ENCODE measurements around the gene PSME2. TPM values are rescaled to one million over a fixed set of nuclear protein-coding genes. Genes with fewer than 3 reads are reported as not detected.
"Not testable (repeated sequence)": the region's sequence is repeated elsewhere in the genome, so short reads cannot be mapped to it uniquely, and the experiment has no call there.

PSME2 gene
- total and polyA plus RNA-seq, 7 donors = 26.2 to 485 (median 43.5) TPM

- Histone ChIP-seq H3K4me3 (no peak overlapping the region), H3K27ac (no peak overlapping the region), H3K36me3 (no peaks in the 10 kb centered on the region), H3K4me1 (peaks cover 0 to 16% (median 7%) of the 10 kb centered on the region in 4 donors), H3K27me3 (no peaks in the 10 kb centered on the region), H3K9me3 (no peaks in the 10 kb centered on the region)
- TF ChIP-seq POLR2AphosphoS5 (IDR thresholded peaks at IDR 0.05) (no peak), EP300 (IDR thresholded peaks at IDR 0.05) (no peak), POLR2A (IDR thresholded peaks at IDR 0.05) (no peak)
- 18 to 71% methylated on average over 1 of the region's 1 CpG for WGBS, 2 donors
- no peak for DNase-seq
- intact Hi-C loops (cut with DNase I) = loop anchor here (10.0 kb wide), 1 partner anchor 556 kb away; the partner anchor contains the start of genes THTPA and ZFHX2
These were observed 35.9 kb downstream of the PSME2 start for GRCh38 chr14:24110523-24110922.

DNA sequence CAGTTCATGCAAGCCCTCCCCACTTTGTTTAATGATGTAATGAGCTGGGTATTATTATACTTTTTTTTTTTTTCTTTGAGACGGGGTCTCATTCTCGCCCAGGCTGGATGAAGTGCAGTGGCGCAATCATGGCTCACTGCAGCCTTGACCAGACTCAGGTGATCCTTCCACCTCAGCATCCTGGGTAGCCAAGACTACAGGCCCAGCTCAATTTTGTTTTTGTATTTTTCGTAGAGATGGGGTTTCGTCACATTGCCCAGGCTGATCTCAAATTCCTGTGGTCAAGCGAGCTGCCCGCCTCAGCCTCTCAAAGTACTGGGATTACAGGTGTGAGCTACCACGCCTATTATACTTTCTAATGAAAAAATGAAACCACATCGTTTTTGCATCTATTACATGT, 36.4 kb downstream of the PSME2 start:
- intact Hi-C loops (cut with DNase I) = loop anchor here (10.0 kb wide), 1 partner anchor 555 kb away; the partner anchor contains the start of genes THTPA and ZFHX2
- Histone ChIP-seq H3K27ac (no peak overlapping the region), H3K36me3 (no peaks in the 10 kb centered on the region), H3K9me3 (no peaks in the 10 kb centered on the region), H3K4me1 (peaks cover 0 to 14% (median 5%) of the 10 kb centered on the region in 4 donors), H3K27me3 (no peaks in the 10 kb centered on the region), H3K4me3 (no peak overlapping the region)
- 76 to 86% methylated on average over 9 of the region's 9 CpGs for WGBS, 2 donors
- no peak for TF ChIP-seq POLR2A (IDR thresholded peaks at IDR 0.05)
- TF ChIP-seq EP300 (IDR thresholded peaks at IDR 0.05) = no peak
- TF ChIP-seq CTCF (IDR thresholded peaks at IDR 0.05) = no peak
- TF ChIP-seq POLR2AphosphoS5 (IDR thresholded peaks at IDR 0.05) = no peak
- DNase-seq = no peak

DNA sequence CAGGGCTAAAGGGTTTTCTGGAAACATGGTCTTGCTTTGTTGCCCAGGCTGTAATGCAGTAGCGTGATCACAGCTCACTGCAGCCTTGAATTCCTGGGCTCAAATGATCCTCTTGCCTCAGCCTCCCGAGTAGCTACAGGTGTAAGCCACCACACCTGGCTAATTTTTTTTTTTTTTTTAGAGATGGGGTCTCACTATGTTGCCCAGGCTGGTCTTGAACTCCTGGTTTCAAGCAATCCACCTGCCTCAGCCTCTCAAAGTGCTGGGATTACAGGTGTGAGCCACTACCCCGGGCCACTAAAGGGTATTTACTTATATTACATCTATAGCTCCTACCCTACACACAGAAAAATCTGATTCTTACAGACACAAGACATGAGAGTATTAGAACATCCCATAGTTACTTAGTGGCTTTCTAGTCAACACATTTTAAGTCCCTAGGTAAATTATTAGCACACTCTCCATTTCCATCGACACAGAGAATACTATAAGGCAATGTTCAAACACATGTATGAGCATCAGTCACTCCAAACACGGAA, 38.0 kb downstream of the PSME2 start:
- Histone ChIP-seq H3K9me3 (no peaks in the 10 kb centered on the region), H3K27ac (peak overlapping the region in 1 of 4 donors; percentile 0), H3K36me3 (no peaks in the 10 kb centered on the region), H3K4me1 (peaks cover 0 to 12% (median 2%) of the 10 kb centered on the region in 4 donors), H3K4me3 (no peak overlapping the region), H3K27me3 (no peaks in the 10 kb centered on the region)
- no peak for DNase-seq
- TF ChIP-seq CTCF (IDR thresholded peaks at IDR 0.05) (no peak), POLR2AphosphoS5 (IDR thresholded peaks at IDR 0.05) (no peak), EP300 (IDR thresholded peaks at IDR 0.05) (no peak), POLR2A (IDR thresholded peaks at IDR 0.05) (no peak)
- 38 to 50% methylated on average over 5 of the region's 5 CpGs for WGBS, 2 donors
- intact Hi-C loops (cut with DNase I) = loop anchor here (1.0 to 5.0 kb wide), 2 partner anchors 50 to 96 kb away; no protein-coding TSS in a partner anchor

GRCh38 chr14:24106672-24107271, 39.6 kb downstream of the PSME2 start:
- Histone ChIP-seq H3K4me1 (peaks cover 0 to 9% (median 0%) of the 10 kb centered on the region in 4 donors), H3K27ac (no peak overlapping the region), H3K9me3 (no peaks in the 10 kb centered on the region), H3K4me3 (no peak overlapping the region), H3K36me3 (no peaks in the 10 kb centered on the region), H3K27me3 (no peaks in the 10 kb centered on the region)
- 91% methylated on average over 4 of the region's 4 CpGs for WGBS, 2 donors
- intact Hi-C loops (cut with DNase I) = loop anchor here (1.0 to 5.0 kb wide), 2 partner anchors 12 to 94 kb away; partner anchors contain the start of gene PCK2
- TF ChIP-seq EP300 (IDR thresholded peaks at IDR 0.05) = no peak
- no peak for TF ChIP-seq POLR2AphosphoS5 (IDR thresholded peaks at IDR 0.05)
- no peak for TF ChIP-seq POLR2A (IDR thresholded peaks at IDR 0.05)
- no peak for TF ChIP-seq CTCF (IDR thresholded peaks at IDR 0.05)
- DNase-seq = no peak

GRCh38 chr14:24105609-24106239, 40.7 kb downstream of the PSME2 start:
- not testable (repeated sequence) for H3K27ac ChIP-seq, H3K4me3 ChIP-seq, H3K9me3 ChIP-seq, DNase-seq, H3K4me1 ChIP-seq, H3K36me3 ChIP-seq, H3K27me3 ChIP-seq
- intact Hi-C loops (cut with DNase I) = loop anchor here (5.0 kb wide), 1 partner anchor 93 kb away; no protein-coding TSS in a partner anchor
- 91 to 93% methylated on average over 8 of the region's 8 CpGs for WGBS, 2 donors
